A204.1 (cell line): ENCODE results near the gene CTSA.
"Not testable (repeated sequence)": the region's sequence is repeated elsewhere in the genome, so short reads cannot be mapped to it uniquely, and the experiment has no call there.

Source experiments
- FAIRE-seq: peaks from 2 replicates; lab custom pipeline; 2012; peaks lifted over from hg19 to GRCh38; lab: Jason Lieb, UNC

The CTSA gene

GRCh38 chr20:45867136-45867818 lies 23.9 kb upstream of the CTSA start:
- no peak for FAIRE-seq

- no peak for FAIRE-seq
These were observed 23.3 kb upstream of the CTSA start for GRCh38 chr20:45867819-45868176.

- FAIRE-seq, result no peak
These were observed 18.5 kb upstream of the CTSA start for GRCh38 chr20:45872626-45873025.

- FAIRE-seq, result no peak
These were observed 17.6 kb upstream of the CTSA start for GRCh38 chr20:45873409-45874103.

GRCh38 chr20:45874104-45874481 lies 17.0 kb upstream of the CTSA start:
- FAIRE-seq, result not testable (repeated sequence)

GRCh38 chr20:45874576-45874975 lies 16.6 kb upstream of the CTSA start:
- no peak for FAIRE-seq

- no peak for FAIRE-seq
These were observed 12.9 kb upstream of the CTSA start for GRCh38 chr20:45878076-45878761.

GRCh38 chr20:45880988-45881788 lies 9.9 kb upstream of the CTSA start, which contains the start of gene ZSWIM1:
Gene ZSWIM1, plus strand, starts transcription at chr20:45881227. Its CDS starts 1,366 bp downstream, at chr20:45882593.
- FAIRE-seq, result peak; percentile 96

- no peak for FAIRE-seq
These were observed 8.6 kb upstream of the CTSA start for GRCh38 chr20:45882469-45883099.

- no peak for FAIRE-seq
These were observed 8.1 kb upstream of the CTSA start for GRCh38 chr20:45883100-45883469.

GRCh38 chr20:45886590-45887345 lies 4.4 kb upstream of the CTSA start:
- FAIRE-seq, result no peak

GRCh38 chr20:45887346-45887715 lies 3.8 kb upstream of the CTSA start, which contains the start of gene SPATA25:
Gene SPATA25, minus strand, starts transcription at chr20:45887622. Its CDS starts 32 bp downstream, at chr20:45887590.
- FAIRE-seq, result no peak

- FAIRE-seq, result no peak
These were observed 2.5 kb upstream of the CTSA start for GRCh38 chr20:45888681-45889080.

GRCh38 chr20:45890077-45890984 lies 804 bp upstream of the CTSA start:
- no peak for FAIRE-seq

- FAIRE-seq, result no peak
These were observed 1.1 kb downstream of the CTSA start for GRCh38 chr20:45892049-45892825.

- no peak for FAIRE-seq
These were observed 1.8 kb downstream of the CTSA start for GRCh38 chr20:45892828-45893500.

GRCh38 chr20:45893831-45894230 lies 2.7 kb downstream of the CTSA start:
- FAIRE-seq, result no peak

- no peak for FAIRE-seq
These were observed 3.7 kb downstream of the CTSA start for GRCh38 chr20:45894797-45895196.

GRCh38 chr20:45896641-45897161 lies 5.6 kb downstream of the CTSA start:
- FAIRE-seq, result no peak
